ENCODE measurements around the gene AFG1L. TPM values are rescaled to one million over a fixed set of nuclear protein-coding genes. Genes with fewer than 3 reads are reported as not detected.

The AFG1L gene
- total RNA-seq, 1 donor from 2014 or later: 9.4 TPM

GRCh38 chr6:108355890-108356289 is 61.0 kb downstream of the AFG1L start:
- H3K4me3 Mint-ChIP-seq (ENCODE audit: unreplicated experiment): no peak overlapping the region
- no peaks in the 10 kb centered on the region for H3K36me3 Mint-ChIP-seq (ENCODE audit: unreplicated experiment)
- no peaks in the 10 kb centered on the region for H3K4me1 Mint-ChIP-seq (ENCODE audit: low read depth, unreplicated experiment)
- no peak for TF ChIP-seq CTCF (IDR thresholded peaks at IDR 0.05; ENCODE audit: partially characterized antibody, unreplicated experiment)
- no peak overlapping the region for H3K27ac Mint-ChIP-seq (ENCODE audit: unreplicated experiment)
- DNase-seq: no peak
- no peaks in the 10 kb centered on the region for H3K27me3 Mint-ChIP-seq (ENCODE audit: unreplicated experiment)
- no peaks in the 10 kb centered on the region for H3K9me3 Mint-ChIP-seq (ENCODE audit: unreplicated experiment)

- H3K27ac Mint-ChIP-seq (ENCODE audit: unreplicated experiment): no peak overlapping the region
- no peak for DNase-seq
- no peaks in the 10 kb centered on the region for H3K36me3 Mint-ChIP-seq (ENCODE audit: unreplicated experiment)
- no peak overlapping the region for H3K4me3 Mint-ChIP-seq (ENCODE audit: unreplicated experiment)
- no peaks in the 10 kb centered on the region for H3K27me3 Mint-ChIP-seq (ENCODE audit: unreplicated experiment)
- no peak for TF ChIP-seq CTCF (IDR thresholded peaks at IDR 0.05; ENCODE audit: partially characterized antibody, unreplicated experiment)
- H3K4me1 Mint-ChIP-seq (ENCODE audit: low read depth, unreplicated experiment): no peaks in the 10 kb centered on the region
- no peaks in the 10 kb centered on the region for H3K9me3 Mint-ChIP-seq (ENCODE audit: unreplicated experiment)
Measured at GRCh38 chr6:108359901-108360882, 65.3 kb downstream of the AFG1L start.

- no peak for DNase-seq
- Mint-ChIP-seq H3K4me1 (ENCODE audit: low read depth, unreplicated experiment) (no peaks in the 10 kb centered on the region), H3K27me3 (ENCODE audit: unreplicated experiment) (no peaks in the 10 kb centered on the region), H3K4me3 (ENCODE audit: unreplicated experiment) (no peak overlapping the region), H3K9me3 (ENCODE audit: unreplicated experiment) (no peaks in the 10 kb centered on the region), H3K27ac (ENCODE audit: unreplicated experiment) (no peak overlapping the region), H3K36me3 (ENCODE audit: unreplicated experiment) (no peaks in the 10 kb centered on the region)
- no peak for TF ChIP-seq CTCF (IDR thresholded peaks at IDR 0.05; ENCODE audit: partially characterized antibody, unreplicated experiment)
Measured at GRCh38 chr6:108360919-108361311, 66.1 kb downstream of the AFG1L start.

- Mint-ChIP-seq H3K4me3 (ENCODE audit: unreplicated experiment) (no peak overlapping the region), H3K27ac (ENCODE audit: unreplicated experiment) (no peak overlapping the region), H3K9me3 (ENCODE audit: unreplicated experiment) (no peaks in the 10 kb centered on the region)
Measured at GRCh38 chr6:108361312-108361932, 66.6 kb downstream of the AFG1L start.

More at GRCh38 chr6:108361312-108361932, 66.6 kb downstream of the AFG1L start:
- TF ChIP-seq CTCF (IDR thresholded peaks at IDR 0.05; ENCODE audit: partially characterized antibody, unreplicated experiment): no peak
- Mint-ChIP-seq H3K27me3 (ENCODE audit: unreplicated experiment) (no peaks in the 10 kb centered on the region), H3K4me1 (ENCODE audit: low read depth, unreplicated experiment) (no peaks in the 10 kb centered on the region), H3K36me3 (ENCODE audit: unreplicated experiment) (no peaks in the 10 kb centered on the region)
- DNase-seq: no peak

Data from glutamatergic neuron (in vitro differentiated cells).